Liver (tissue), 9 donors: ENCODE measurements around the gene CYTL1. TPM values are rescaled to one million over a fixed set of nuclear protein-coding genes. Genes with fewer than 3 reads are reported as not detected.
A peak's percentile ranks its signal among the peaks of the same experiment; 100 is the strongest.

ENCODE experiments used
- DNase-seq: peaks from one replicate; pipeline ENCODE4 v3.0.0-alpha.2; 2017; ENCODE audit warnings: low spot score
- H3K27ac ChIP-seq, 2 donors: one replicate each; pipeline ENCODE4 v1.7.0; 2013; ENCODE audit warnings: inconsistent platforms in 2 of 2, low read length in 2 of 2, control low read depth in 1 of 2, low read depth in 1 of 2, mild to moderate bottlenecking in 1 of 2
- H3K27me3 ChIP-seq, 4 donors: one replicate each; pipeline versions ENCODE4 v1.6.1 to v1.7.0; 2013; ENCODE audit warnings: low read length in 3 of 4, inconsistent platforms in 1 of 4, mild to moderate bottlenecking in 1 of 4, moderate library complexity in 1 of 4; ENCODE audit not compliant: control insufficient read depth in 4 of 4, insufficient read depth in 4 of 4
- H3K36me3 ChIP-seq, 4 donors: one replicate each; pipeline versions ENCODE4 v1.6.1 to v1.7.0; 2013; ENCODE audit warnings: low read length in 3 of 4, mild to moderate bottlenecking in 3 of 4, low read depth in 1 of 4, moderate library complexity in 1 of 4; ENCODE audit not compliant: control insufficient read depth in 4 of 4, insufficient read depth in 3 of 4
- H3K4me1 ChIP-seq, 4 donors: one replicate each; pipeline versions ENCODE4 v1.6.1 to v1.7.0; 2013; ENCODE audit warnings: low read length in 3 of 4, mild to moderate bottlenecking in 3 of 4, moderate library complexity in 1 of 4; ENCODE audit not compliant: control insufficient read depth in 4 of 4, insufficient read depth in 4 of 4
- H3K4me3 ChIP-seq, 3 donors: one replicate each; pipeline versions ENCODE4 v1.6.1 to v1.7.0; 2013; ENCODE audit warnings: low read length in 3 of 3, control low read depth in 1 of 3, low read depth in 1 of 3, mild to moderate bottlenecking in 1 of 3
- H3K9ac ChIP-seq, 2 donors: one replicate each; pipeline ENCODE4 v1.7.0; 2013; ENCODE audit warnings: low read length in 2 of 2, mild to moderate bottlenecking in 2 of 2, moderate library complexity in 2 of 2, control low read depth in 1 of 2, low read depth in 1 of 2
- H3K9me3 ChIP-seq, 4 donors: one replicate each; pipeline versions ENCODE4 v1.6.1 to v1.7.0; 2013; ENCODE audit warnings: low read length in 3 of 4; ENCODE audit not compliant: control insufficient read depth in 4 of 4
- ATF3 ChIP-seq: IDR thresholded peaks from 2 replicates; pipeline ENCODE4 v1.6.1; 2016; ENCODE audit warnings: antibody characterized with exemption
- CTCF ChIP-seq: fragments of 150-350 bp; IDR thresholded peaks from 2 replicates; pipeline ENCODE4 v1.5.1; 2017; ENCODE audit warnings: improper control_type of control experiment, low read depth, low read length; ENCODE audit not compliant: missing input control
- FOXA1 ChIP-seq: IDR thresholded peaks from 2 replicates; pipeline ENCODE4 v1.6.1; 2016; ENCODE audit warnings: antibody characterized with exemption
- GABPA ChIP-seq, 2 donors: IDR thresholded peaks in 1 of 2; conservative IDR thresholded peaks in 1 of 2; 2 replicates each; pipeline ENCODE4 v1.6.1; 2016; ENCODE audit warnings: antibody characterized with exemption in 2 of 2, mild to moderate bottlenecking in 1 of 2, moderate library complexity in 1 of 2
- HNF4A ChIP-seq, 2 donors: conservative IDR thresholded peaks; 2 replicates each; pipeline ENCODE4 v1.6.1; 2016; ENCODE audit warnings: antibody characterized with exemption in 2 of 2, mild to moderate bottlenecking in 2 of 2
- HNF4G ChIP-seq: IDR thresholded peaks from 2 replicates; pipeline ENCODE4 v1.6.1; 2016; ENCODE audit warnings: antibody characterized with exemption
- NR2F2 ChIP-seq: IDR thresholded peaks from 2 replicates; pipeline ENCODE4 v1.6.1; 2016; ENCODE audit warnings: antibody characterized with exemption
- RAD21 ChIP-seq, 2 donors: IDR thresholded peaks; 2 replicates each; pipeline ENCODE4 v1.6.1; 2016; ENCODE audit warnings: antibody characterized with exemption in 2 of 2, mild to moderate bottlenecking in 2 of 2
- REST ChIP-seq: IDR thresholded peaks from 2 replicates; pipeline ENCODE4 v1.6.1; 2016; ENCODE audit warnings: antibody characterized with exemption, mild to moderate bottlenecking
- RXRA ChIP-seq, 2 donors: IDR thresholded peaks; 2 replicates each; pipeline ENCODE4 v1.6.1; 2017 to 2018; ENCODE audit warnings: antibody characterized with exemption in 2 of 2, mild to moderate bottlenecking in 1 of 2
- SP1 ChIP-seq: IDR thresholded peaks from 2 replicates; pipeline ENCODE4 v1.6.1; 2018; ENCODE audit warnings: antibody characterized with exemption, mild to moderate bottlenecking
- TAF1 ChIP-seq: conservative IDR thresholded peaks from 2 replicates; pipeline ENCODE4 v1.6.1; 2016; ENCODE audit warnings: antibody characterized with exemption, mild to moderate bottlenecking
- ZBTB33 ChIP-seq: IDR thresholded peaks from 2 replicates; pipeline ENCODE4 v1.6.1; 2016; ENCODE audit warnings: antibody characterized with exemption
- WGBS: extraction: QIAGEN DNeasy Blood & Tissue Kit; methylation state at CpG from one replicate; pipeline ENCODE4 v1.1.7; 2013; 5-methylcytosine and 5-hydroxymethylcytosine counted together
- polyA plus RNA-seq, 2 donors: library from polyadenylated mRNA; stranded (reverse) in 1 of 2; unstranded in 1 of 2; fragments of 200-250 nt in 1 of 2; fragments of >200 nt in 1 of 2; fragmentation: Nextera tagmentation in 1 of 2; extraction: Ambion mirVana in 1 of 2; gene quantifications; one replicate each; pipeline versions ENCODE4 v1.2.1 to v1.2.3, GENCODE V29; 2013 to 2015
- total RNA-seq, 2 donors: library from RNA; depleted of rRNA; stranded (reverse); fragments of >200 nt; gene quantifications; one replicate each; pipeline ENCODE4 v1.2.3, GENCODE V29; 2014
- donor health status: healthy.
- donor health status: healthy.
- donor health status: healthy.
- donor health status: healthy.
- donor health status: healthy.

Gene CYTL1
- total and polyA plus RNA-seq, 4 donors, result 0.13 to 4.6 TPM; not detected in 2

- Histone ChIP-seq H3K27me3 (peaks cover 0 to 5% (median 1%) of the 10 kb centered on the region in 4 donors), H3K27ac (no peak overlapping the region), H3K4me3 (no peak overlapping the region), H3K36me3 (no peaks in the 10 kb centered on the region), H3K9ac (no peak overlapping the region), H3K9me3 (no peaks in the 10 kb centered on the region), H3K4me1 (no peaks in the 10 kb centered on the region)
- TF ChIP-seq RAD21 (IDR thresholded peaks at IDR 0.05) (no peak), SP1 (peak; percentile 12)
- no peak for DNase-seq
- 53% methylated on average over 10 of the region's 10 CpGs for WGBS
Observed at GRCh38 chr4:5033281-5033841, 14.1 kb upstream of the CYTL1 start.

- Histone ChIP-seq H3K9ac (no peak overlapping the region), H3K9me3 (no peaks in the 10 kb centered on the region), H3K36me3 (no peaks in the 10 kb centered on the region), H3K4me1 (no peaks in the 10 kb centered on the region), H3K4me3 (no peak overlapping the region), H3K27me3 (peaks cover 0 to 5% (median 1%) of the 10 kb centered on the region in 4 donors), H3K27ac (no peak overlapping the region)
- 79% methylated on average over 5 of the region's 5 CpGs for WGBS
- DNase-seq, result no peak
- TF ChIP-seq ATF3 (no peak), TAF1 (no peak), FOXA1 (no peak), REST (no peak), HNF4A (conservative IDR thresholded peaks at IDR 0.05) (no peak), RXRA (IDR thresholded peaks at IDR 0.05) (no peak), GABPA (IDR thresholded peaks at IDR 0.05 in 1 of 2, conservative IDR thresholded peaks at IDR 0.05 in 1 of 2) (no peak)
Observed at GRCh38 chr4:5032813-5033212, 13.6 kb upstream of the CYTL1 start.

GRCh38 chr4:5030927-5031326, 11.7 kb upstream of the CYTL1 start:
- no peak overlapping the region for H3K9ac ChIP-seq
- no peaks in the 10 kb centered on the region for H3K4me1 ChIP-seq
- H3K36me3 ChIP-seq, result no peaks in the 10 kb centered on the region
- H3K27ac ChIP-seq, result no peak overlapping the region
- WGBS, result 80% methylated on average over 3 of the region's 3 CpGs
- TF ChIP-seq FOXA1 (no peak), HNF4G (no peak), GABPA (IDR thresholded peaks at IDR 0.05 in 1 of 2, conservative IDR thresholded peaks at IDR 0.05 in 1 of 2) (no peak), ZBTB33 (no peak), NR2F2 (no peak), CTCF (no peak)
- peaks cover 0 to 5% (median 1%) of the 10 kb centered on the region in 4 donors for H3K27me3 ChIP-seq
- no peaks in the 10 kb centered on the region for H3K9me3 ChIP-seq
- no peak overlapping the region for H3K4me3 ChIP-seq
- no peak for DNase-seq
